ENCODE data around the gene SMCR8. TPM values are rescaled to one million over a fixed set of nuclear protein-coding genes. Genes with fewer than 3 reads are reported as not detected.

SMCR8 gene
- total RNA-seq, 2 donors from 2014 or later: 20.7 to 22.2 TPM

- no peaks in the 10 kb centered on the region for H3K27me3 ChIP-seq (ENCODE audit: control insufficient read depth, insufficient read depth, low read length, poor library complexity, severe bottlenecking)
- Mint-ChIP-seq H3K4me3 (no peak overlapping the region), H3K36me3 (ENCODE audit: low read depth) (peaks cover 50% of the 10 kb centered on the region), H3K27me3 (ENCODE audit: insufficient read depth) (no peaks in the 10 kb centered on the region), H3K9me3 (no peaks in the 10 kb centered on the region), H3K27ac (no peak overlapping the region), H3K4me1 (peaks cover 14% of the 10 kb centered on the region)
- no peak overlapping the region for H3K9ac ChIP-seq (ENCODE audit: extremely low read depth, low read length, poor library complexity, severe bottlenecking)
- peaks cover 41% of the 10 kb centered on the region for H3K36me3 ChIP-seq (ENCODE audit: control insufficient read depth, insufficient read depth, low read length)
- 78 to 92% methylated on average over 3 of the region's 3 CpGs for WGBS, 2 experiments (ENCODE audit: insufficient coverage in 1 of 2, insufficient read length in 1 of 2)
- H3K9me3 ChIP-seq (ENCODE audit: control insufficient read depth, low read length): peaks cover 3% of the 10 kb centered on the region
- H3K4me3 ChIP-seq (ENCODE audit: low read length): no peak overlapping the region
- H3K27ac ChIP-seq (ENCODE audit: low read depth, low read length): no peak overlapping the region
- peak; percentile 36 for TF ChIP-seq CTCF (conservative IDR thresholded peaks at IDR 0.05)
- peaks cover 4% of the 10 kb centered on the region for H3K4me1 ChIP-seq (ENCODE audit: control insufficient read depth, insufficient read depth, low read length)
- peak; percentile 52 for DNase-seq
Observed at GRCh38 chr17:18323007-18323406, 7.9 kb downstream of the SMCR8 start.

- H3K36me3 ChIP-seq (ENCODE audit: control insufficient read depth, insufficient read depth, low read length): peaks cover 45% of the 10 kb centered on the region
- H3K4me1 Mint-ChIP-seq: peaks cover 11% of the 10 kb centered on the region
- TF ChIP-seq CTCF (conservative IDR thresholded peaks at IDR 0.05): no peak
- no peak overlapping the region for H3K4me3 ChIP-seq (ENCODE audit: low read length)
- no peaks in the 10 kb centered on the region for H3K9me3 Mint-ChIP-seq
- no peak overlapping the region for H3K27ac ChIP-seq (ENCODE audit: low read depth, low read length)
- no peak overlapping the region for H3K27ac Mint-ChIP-seq
- H3K27me3 ChIP-seq (ENCODE audit: control insufficient read depth, insufficient read depth, low read length, poor library complexity, severe bottlenecking): no peaks in the 10 kb centered on the region
- peaks cover 53% of the 10 kb centered on the region for H3K36me3 Mint-ChIP-seq (ENCODE audit: low read depth)
- peaks cover 3% of the 10 kb centered on the region for H3K4me1 ChIP-seq (ENCODE audit: control insufficient read depth, insufficient read depth, low read length)
- no peak for DNase-seq
- no peak overlapping the region for H3K4me3 Mint-ChIP-seq
- H3K27me3 Mint-ChIP-seq (ENCODE audit: insufficient read depth): no peaks in the 10 kb centered on the region
- WGBS, 2 experiments (ENCODE audit: insufficient coverage in 1 of 2, insufficient read length in 1 of 2): 91 to 93% methylated on average over 9 to 16 of the region's 16 CpGs
- H3K9ac ChIP-seq (ENCODE audit: extremely low read depth, low read length, poor library complexity, severe bottlenecking): no peak overlapping the region
- peaks cover 3% of the 10 kb centered on the region for H3K9me3 ChIP-seq (ENCODE audit: control insufficient read depth, low read length)
Observed at GRCh38 chr17:18323507-18324139, 8.5 kb downstream of the SMCR8 start.

- DNase-seq: no peak
- no peaks in the 10 kb centered on the region for H3K9me3 Mint-ChIP-seq
- Histone ChIP-seq H3K4me3 (ENCODE audit: low read length) (no peak overlapping the region), H3K9ac (ENCODE audit: extremely low read depth, low read length, poor library complexity, severe bottlenecking) (no peak overlapping the region), H3K9me3 (ENCODE audit: control insufficient read depth, low read length) (peaks cover 3% of the 10 kb centered on the region), H3K36me3 (ENCODE audit: control insufficient read depth, insufficient read depth, low read length) (peaks cover 53% of the 10 kb centered on the region), H3K27ac (ENCODE audit: low read depth, low read length) (no peak overlapping the region), H3K27me3 (ENCODE audit: control insufficient read depth, insufficient read depth, low read length, poor library complexity, severe bottlenecking) (no peaks in the 10 kb centered on the region), H3K4me1 (ENCODE audit: control insufficient read depth, insufficient read depth, low read length) (no peaks in the 10 kb centered on the region)
- no peaks in the 10 kb centered on the region for H3K27me3 Mint-ChIP-seq (ENCODE audit: insufficient read depth)
- peaks cover 58% of the 10 kb centered on the region for H3K36me3 Mint-ChIP-seq (ENCODE audit: low read depth)
- peak; percentile 26 for TF ChIP-seq CTCF (conservative IDR thresholded peaks at IDR 0.05)
- WGBS, 2 experiments (ENCODE audit: insufficient coverage in 1 of 2, insufficient read length in 1 of 2): 94 to 97% methylated on average over 24 to 27 of the region's 27 CpGs
- H3K4me1 Mint-ChIP-seq: peaks cover 4% of the 10 kb centered on the region
- H3K4me3 Mint-ChIP-seq: no peak overlapping the region
- H3K27ac Mint-ChIP-seq: no peak overlapping the region
Observed at GRCh38 chr17:18324140-18325050, 9.3 kb downstream of the SMCR8 start.
